Effector memory CD4-positive, alpha-beta T cell (primary cell): ENCODE data around the gene LAMC3.
"Not testable (repeated sequence)": the region's sequence is repeated elsewhere in the genome, so short reads cannot be mapped to it uniquely, and the experiment has no call there.

ENCODE experiments used
- DNase-seq, 3 donors: peaks; one replicate each; pipeline ENCODE4 v3.0.0-alpha.2; 2020
- H3K27ac ChIP-seq: 2 replicates; pipeline ENCODE4 v1.7.0; 2013; ENCODE audit warnings: mild to moderate bottlenecking, low read length, moderate library complexity; ENCODE audit not compliant: insufficient read depth, poor library complexity, severe bottlenecking
- H3K27me3 ChIP-seq: replicated peaks from 2 replicates; pipeline ENCODE4 v1.7.0; 2013; ENCODE audit warnings: mild to moderate bottlenecking, low read length; ENCODE audit not compliant: insufficient read depth, control insufficient read depth, poor library complexity, severe bottlenecking
- H3K36me3 ChIP-seq: 2 replicates; pipeline ENCODE4 v1.7.0; 2013; ENCODE audit warnings: mild to moderate bottlenecking, low read length, moderate library complexity; ENCODE audit not compliant: control insufficient read depth, insufficient read depth
- H3K4me1 ChIP-seq: 2 replicates; pipeline ENCODE4 v1.7.0; 2013; ENCODE audit warnings: low read length, mild to moderate bottlenecking; ENCODE audit not compliant: control insufficient read depth, insufficient read depth, poor library complexity, severe bottlenecking
- H3K4me3 ChIP-seq: 2 replicates; pipeline ENCODE4 v1.7.0; 2013; ENCODE audit warnings: low read length, low read depth, mild to moderate bottlenecking; ENCODE audit not compliant: insufficient read depth, poor library complexity, severe bottlenecking
- H3K9me3 ChIP-seq: 2 replicates; pipeline ENCODE4 v1.7.0; 2013; ENCODE audit warnings: mild to moderate bottlenecking, low read length, moderate library complexity; ENCODE audit not compliant: control insufficient read depth

The LAMC3 gene

DNA sequence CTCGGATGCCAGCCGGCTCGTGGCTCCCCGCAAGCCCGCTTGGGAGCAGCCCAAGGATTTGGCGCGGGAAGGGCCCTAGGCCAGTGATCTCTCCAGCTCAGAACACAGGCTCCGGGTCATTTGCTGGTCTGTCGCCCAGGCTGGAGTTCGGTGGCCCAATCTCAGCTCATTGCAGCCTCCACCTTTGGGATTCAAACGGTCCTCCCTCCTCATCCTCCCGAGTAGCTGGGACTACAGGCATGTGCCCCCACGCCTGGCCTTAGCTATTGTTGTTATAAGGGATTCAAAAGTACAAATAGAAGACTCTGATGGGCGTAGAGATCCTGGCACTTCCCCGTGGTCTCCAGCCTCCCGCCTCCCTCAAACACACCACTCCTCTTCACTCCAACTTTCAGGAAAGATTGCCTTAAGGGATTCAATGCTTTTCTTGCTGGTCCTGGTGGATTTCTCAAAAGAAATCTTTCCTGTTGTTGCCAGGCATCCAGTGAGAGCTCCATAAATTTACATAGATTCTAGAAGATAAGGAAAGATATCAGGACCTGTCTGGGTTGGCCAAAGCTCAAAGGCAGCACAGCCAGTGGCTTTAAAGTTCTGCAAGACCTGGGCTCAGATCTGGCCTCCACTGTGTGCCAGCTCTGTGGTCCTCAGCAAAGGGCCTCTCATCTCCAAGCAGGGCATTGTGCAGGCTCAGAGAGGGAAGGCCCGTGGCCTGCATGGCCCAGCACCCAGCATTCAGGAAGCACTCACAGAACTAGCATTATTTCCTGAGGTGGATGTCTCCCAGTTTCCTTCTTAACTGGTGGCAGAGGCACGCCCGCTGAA lies 88.4 kb downstream of the LAMC3 start:
- Histone ChIP-seq H3K27ac (no peak overlapping the region), H3K27me3 (peaks cover 8% of the 10 kb centered on the region), H3K9me3 (no peaks in the 10 kb centered on the region), H3K36me3 (no peaks in the 10 kb centered on the region), H3K4me3 (no peak overlapping the region), H3K4me1 (peaks cover 8% of the 10 kb centered on the region)
- DNase-seq = no peak

DNA sequence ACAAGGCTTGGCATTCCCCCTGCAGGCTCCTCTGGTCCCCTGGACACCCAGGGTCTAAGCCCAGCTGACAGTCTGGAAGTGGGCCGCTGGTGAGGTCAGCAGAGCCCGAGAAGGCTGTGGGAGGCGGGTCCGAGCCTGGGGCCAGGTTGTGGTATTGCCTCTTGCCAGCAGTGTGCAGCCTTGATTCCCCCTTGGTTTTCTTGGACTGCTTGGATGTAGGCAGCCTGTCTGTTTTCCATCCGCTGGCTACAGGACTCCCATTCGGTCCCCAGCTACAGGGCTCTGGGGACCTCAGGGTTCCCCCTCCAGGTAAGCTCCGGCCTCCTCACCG lies 88.9 kb downstream of the LAMC3 start:
- Histone ChIP-seq H3K36me3 (no peaks in the 10 kb centered on the region), H3K9me3 (no peaks in the 10 kb centered on the region), H3K4me1 (peaks cover 8% of the 10 kb centered on the region), H3K4me3 (no peak overlapping the region), H3K27me3 (peaks cover 8% of the 10 kb centered on the region), H3K27ac (no peak overlapping the region)
- DNase-seq = no peak

DNA sequence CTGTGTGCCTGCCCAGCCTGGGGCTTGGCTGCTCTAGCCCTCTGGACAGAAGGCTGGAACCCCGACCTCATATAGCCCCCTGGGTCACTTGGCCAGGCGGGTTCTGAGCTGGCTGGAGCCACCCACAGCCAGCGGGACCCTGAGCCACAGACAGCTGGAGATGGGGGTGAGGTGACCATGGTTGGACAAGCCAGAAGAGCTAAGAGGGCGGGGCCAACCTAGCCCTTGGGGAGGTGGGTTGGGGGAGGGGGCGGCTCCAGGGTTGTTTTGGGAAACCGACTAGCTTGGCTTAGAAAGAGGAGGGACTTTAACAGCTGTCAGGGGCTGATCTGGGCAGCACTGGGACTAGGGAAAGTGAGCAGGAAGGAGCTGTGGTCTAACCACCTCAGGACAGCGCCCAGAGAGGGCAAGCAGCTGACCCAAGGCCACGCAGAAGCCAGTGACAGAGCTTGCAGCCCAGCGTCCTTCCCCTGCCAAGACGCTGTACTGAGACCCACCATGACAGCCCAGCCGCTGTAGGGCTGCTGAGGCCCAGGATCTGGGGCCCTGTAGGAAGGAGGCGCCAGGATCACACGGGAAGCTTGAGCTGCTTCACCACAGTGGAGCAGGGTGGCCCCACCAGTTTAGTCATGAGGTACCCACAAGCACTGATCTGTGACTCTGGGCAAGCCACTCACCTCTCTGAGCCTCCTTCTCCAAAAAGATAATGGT lies 89.6 kb downstream of the LAMC3 start:
- Histone ChIP-seq H3K36me3 (no peaks in the 10 kb centered on the region), H3K27me3 (peaks cover 8% of the 10 kb centered on the region), H3K9me3 (no peaks in the 10 kb centered on the region), H3K4me1 (peaks cover 8% of the 10 kb centered on the region), H3K27ac (no peak overlapping the region), H3K4me3 (no peak overlapping the region)
- DNase-seq = no peak

DNA sequence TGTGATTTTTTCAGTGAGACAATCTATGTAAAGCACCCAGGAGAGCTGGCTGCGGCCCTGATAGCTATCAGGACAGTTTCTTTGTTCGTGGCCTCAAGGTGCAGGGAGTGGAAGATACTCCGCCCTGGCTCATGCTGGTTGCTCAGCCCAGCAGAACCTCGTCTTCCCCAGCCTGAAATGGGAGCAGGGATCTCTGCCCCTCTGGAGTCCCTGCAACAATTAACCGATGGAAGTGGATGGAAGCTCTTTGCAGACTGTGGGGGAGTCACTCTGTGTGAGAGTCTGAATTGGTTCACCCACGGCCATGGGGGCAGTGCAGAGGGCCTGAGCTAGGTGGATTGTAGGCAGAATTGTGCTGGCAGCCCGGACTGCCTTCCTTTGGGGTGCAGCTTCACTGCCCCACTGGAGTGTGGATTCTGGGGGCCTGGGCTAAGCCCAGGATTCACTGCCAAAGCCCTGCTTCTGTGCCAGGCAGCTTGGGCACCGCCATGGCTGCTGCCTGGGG lies 90.2 kb downstream of the LAMC3 start:
- no peak overlapping the region for H3K27ac ChIP-seq
- no peaks in the 10 kb centered on the region for H3K9me3 ChIP-seq
- H3K27me3 ChIP-seq = peaks cover 8% of the 10 kb centered on the region
- H3K4me3 ChIP-seq = no peak overlapping the region
- H3K36me3 ChIP-seq = no peaks in the 10 kb centered on the region
- H3K4me1 ChIP-seq = peaks cover 8% of the 10 kb centered on the region
- no peak for DNase-seq

DNA sequence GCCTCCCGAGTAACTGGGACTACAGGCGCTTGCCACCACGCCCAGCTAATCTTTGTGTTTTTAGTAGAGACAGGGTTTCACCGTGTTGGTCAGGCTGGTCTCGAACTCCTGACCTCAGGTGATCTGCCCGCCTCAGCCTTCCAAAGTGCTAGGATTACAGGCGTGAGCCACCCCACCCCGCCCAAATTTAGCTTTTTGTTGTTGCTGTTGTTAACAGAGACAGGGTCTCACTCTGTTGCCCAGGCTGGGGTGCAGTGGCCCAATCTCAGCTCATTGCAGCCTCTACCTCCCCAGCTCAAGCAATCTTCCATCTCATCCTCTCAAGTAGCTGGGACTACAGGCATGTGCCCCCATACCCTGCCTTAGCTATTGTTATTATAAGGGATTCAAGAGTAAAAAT lies 90.9 kb downstream of the LAMC3 start:
- not testable (repeated sequence) for H3K36me3 ChIP-seq, H3K27ac ChIP-seq, DNase-seq, H3K4me1 ChIP-seq, H3K9me3 ChIP-seq, H3K4me3 ChIP-seq, H3K27me3 ChIP-seq

DNA sequence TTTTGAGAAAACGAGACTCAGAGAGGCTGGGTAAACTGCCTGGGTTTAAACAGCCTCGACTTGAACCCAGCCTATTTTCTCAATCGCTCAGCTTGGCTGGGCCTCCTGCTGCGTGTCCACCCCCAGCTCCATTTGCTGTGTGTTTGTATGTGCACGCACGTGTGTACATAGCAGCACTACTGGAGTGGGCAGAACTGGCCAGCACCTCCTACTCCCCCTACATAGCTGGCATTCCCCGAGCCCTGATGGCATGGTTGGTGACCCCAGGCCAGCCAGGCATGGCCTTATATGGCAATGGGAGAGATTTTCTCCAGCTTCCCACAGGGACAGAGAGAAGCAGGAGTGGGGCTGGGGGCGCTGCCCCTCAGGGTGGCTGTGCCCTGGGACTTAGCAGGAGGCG lies 91.5 kb downstream of the LAMC3 start:
- Histone ChIP-seq H3K4me1 (peaks cover 8% of the 10 kb centered on the region), H3K27me3 (peaks cover 5% of the 10 kb centered on the region), H3K36me3 (no peaks in the 10 kb centered on the region), H3K27ac (no peak overlapping the region), H3K4me3 (no peak overlapping the region), H3K9me3 (no peaks in the 10 kb centered on the region)
- DNase-seq = no peak

DNA sequence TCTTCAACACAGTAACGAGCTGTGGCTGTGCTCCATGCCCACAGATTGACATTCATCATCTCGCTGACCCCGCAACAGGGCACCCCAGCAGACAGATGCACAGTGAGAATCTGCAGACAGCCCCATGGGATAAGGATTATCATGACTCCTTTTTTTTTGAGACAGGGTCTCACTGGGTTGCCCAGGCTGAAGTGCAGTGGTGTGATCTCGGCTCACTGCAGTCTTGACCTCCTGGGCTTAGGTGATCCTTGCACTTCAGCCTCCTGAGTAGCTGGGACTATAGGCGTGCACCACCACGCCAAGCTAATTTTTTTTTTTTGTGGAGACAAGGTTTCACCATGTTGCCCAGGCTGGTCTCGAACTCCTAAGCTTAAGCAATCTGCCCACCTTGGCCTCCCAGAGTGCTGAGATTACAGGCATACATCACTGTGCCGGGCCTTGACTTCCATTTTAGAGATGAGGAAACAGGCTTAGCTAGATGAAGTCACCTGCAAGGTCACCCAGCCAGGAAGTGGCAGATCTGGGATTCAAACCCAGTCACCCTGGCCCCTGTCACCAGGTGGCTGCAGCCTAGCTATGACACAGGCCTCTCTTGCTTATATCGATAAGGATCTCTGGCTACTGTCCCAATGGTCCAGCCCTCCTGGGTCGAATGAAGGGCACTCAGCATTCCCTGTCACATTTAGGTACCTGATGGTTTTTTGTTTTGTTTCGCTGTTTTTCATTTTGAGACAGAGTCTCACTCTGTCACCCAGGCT lies 92.4 kb downstream of the LAMC3 start:
- H3K27ac ChIP-seq = no peak overlapping the region
- DNase-seq = no peak
- H3K36me3 ChIP-seq = no peaks in the 10 kb centered on the region
- H3K4me1 ChIP-seq = peaks cover 8% of the 10 kb centered on the region
- H3K27me3 ChIP-seq = no peaks in the 10 kb centered on the region
- no peak overlapping the region for H3K4me3 ChIP-seq
- H3K9me3 ChIP-seq = no peaks in the 10 kb centered on the region

DNA sequence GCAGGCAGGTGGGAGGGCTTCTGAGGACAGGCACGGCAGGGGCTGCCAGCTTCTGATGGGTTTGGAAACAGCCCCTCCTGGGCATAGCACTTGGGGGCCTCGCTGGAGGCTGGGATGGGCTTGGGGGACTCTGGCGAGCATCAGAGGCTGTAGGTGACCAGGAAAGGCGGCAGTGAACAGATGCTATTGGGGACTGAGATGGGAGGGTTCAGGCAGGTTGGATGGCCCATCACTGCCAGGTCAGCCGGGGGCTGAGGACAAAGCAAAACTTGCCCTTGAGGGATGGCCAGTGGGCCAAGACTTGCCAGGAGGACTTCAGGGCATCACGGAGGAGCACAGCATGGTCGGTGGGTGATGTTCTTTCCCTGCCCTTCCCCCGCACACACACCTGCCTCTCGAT lies 94.0 kb downstream of the LAMC3 start:
- H3K9me3 ChIP-seq = no peaks in the 10 kb centered on the region
- no peaks in the 10 kb centered on the region for H3K27me3 ChIP-seq
- no peaks in the 10 kb centered on the region for H3K4me1 ChIP-seq
- H3K36me3 ChIP-seq = no peaks in the 10 kb centered on the region
- H3K4me3 ChIP-seq = no peak overlapping the region
- DNase-seq = no peak
- no peak overlapping the region for H3K27ac ChIP-seq

DNA sequence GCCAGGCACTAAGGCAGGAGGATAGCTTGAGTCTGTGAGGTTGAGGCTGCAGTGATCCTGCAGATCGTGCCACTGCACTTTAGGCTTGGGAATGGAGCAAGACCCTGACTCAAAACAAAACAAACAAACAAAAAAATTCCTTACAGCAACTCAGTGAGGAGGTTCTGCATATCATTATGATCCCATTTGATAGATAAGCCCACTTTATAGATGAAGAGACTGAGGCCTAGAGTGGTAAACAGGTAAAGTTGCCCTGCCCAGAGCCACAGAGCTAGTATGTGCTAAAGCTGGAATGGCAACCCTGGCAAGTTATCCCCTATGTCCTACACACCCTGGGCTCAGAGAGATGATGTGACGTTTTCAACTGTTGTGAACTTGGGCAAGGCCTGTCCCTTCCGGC lies 94.6 kb downstream of the LAMC3 start:
- H3K27ac ChIP-seq = no peak overlapping the region
- H3K4me1 ChIP-seq = no peaks in the 10 kb centered on the region
- no peak overlapping the region for H3K4me3 ChIP-seq
- no peaks in the 10 kb centered on the region for H3K9me3 ChIP-seq
- H3K36me3 ChIP-seq = no peaks in the 10 kb centered on the region
- no peaks in the 10 kb centered on the region for H3K27me3 ChIP-seq
- DNase-seq = no peak
